GM12878 (cell line): Measurements from ENCODE around the gene ADGRL2. TPM values are rescaled to one million over a fixed set of nuclear protein-coding genes. Genes with fewer than 3 reads are reported as not detected.

Source experiments
- ATAC-seq: fragments of 200-7000 bp; cut with Tn5 transposase; 3 replicates; pipeline ENCODE4 v1.9.1; 2020; ENCODE audit warnings: mild to moderate bottlenecking, moderate library complexity
- BruUV-seq: library from RNA; stranded (reverse); fragments of 400-500 nt; replicated peaks from 2 replicates; lab custom pipeline; 2021; lab: Mats Ljungman, UMichigan
- CTCF ChIA-PET: fragments of 300-600 bp; sonication (Branson Sonifier 250); formaldehyde crosslinking; extraction: SDS; loops from one replicate; lab custom pipeline; 2021; ENCODE audit warnings: inconsistent platforms; lab: Yijun Ruan, JAX
- POLR2A ChIA-PET: fragments of 350-600 bp; formaldehyde crosslinking; extraction: SDS; loops from one replicate; lab custom pipeline; 2021; ENCODE audit warnings: inconsistent platforms; lab: Charles Lee
- RAD21 ChIA-PET: fragments of 300-600 bp; sonication (Branson Sonifier 250); formaldehyde crosslinking; loops from one replicate; lab custom pipeline; 2023; ENCODE audit warnings: antibody characterized with exemption; ENCODE audit not compliant: unreplicated experiment; lab: Charles Lee
- SMC1A ChIA-PET: fragments of 300-600 bp; sonication (Branson Sonifier 250); formaldehyde crosslinking; loops from one replicate; lab custom pipeline; 2023; ENCODE audit not compliant: unreplicated experiment, uncharacterized antibody; lab: Charles Lee
- DNase-seq: peaks from one replicate; pipeline ENCODE4 v3.0.0-alpha.2; 2011; ENCODE audit warnings: low read depth, low spot score
- FAIRE-seq: peaks from 3 replicates; lab custom pipeline; 2011; peaks lifted over from hg19 to GRCh38; lab: Jason Lieb, UNC
- H2AFZ ChIP-seq: 2 replicates; pipeline ENCODE4 v1.6.0; 2011; ENCODE audit warnings: low read depth, low read length, control low read depth; ENCODE audit not compliant: control insufficient read depth
- H3K27ac ChIP-seq: 2 replicates; pipeline ENCODE4 v1.5.1; 2011; ENCODE audit warnings: control low read depth; ENCODE audit not compliant: control insufficient read depth, insufficient read depth
- H3K27me3 ChIP-seq, 2 experiments: replicated peaks in 1 of 2; 2 replicates each; pipeline versions ENCODE4 v1.6.0 to v1.6.1; 2011; ENCODE audit warnings: low read length in 1 of 2; ENCODE audit not compliant: control insufficient read depth in 2 of 2, insufficient read depth in 2 of 2
- H3K36me3 ChIP-seq, 2 experiments: 2 replicates each; pipeline ENCODE4 v1.5.1; 2011; ENCODE audit warnings: low read length in 1 of 2; ENCODE audit not compliant: control insufficient read depth in 2 of 2, insufficient read depth in 2 of 2
- H3K4me1 ChIP-seq: 2 replicates; pipeline ENCODE4 v1.6.1; 2011; ENCODE audit warnings: mild to moderate bottlenecking, low read length, moderate library complexity, mixed read lengths; ENCODE audit not compliant: control insufficient read depth, insufficient read depth
- H3K4me2 ChIP-seq: 2 replicates; pipeline ENCODE4 v1.6.0; 2011; ENCODE audit warnings: control low read depth; ENCODE audit not compliant: control insufficient read depth, insufficient read depth
- H3K4me3 ChIP-seq: fragments of 200-600 bp; sonication (generic); 2 replicates; pipeline ENCODE4 v1.5.1; 2016
- H3K79me2 ChIP-seq: 2 replicates; pipeline ENCODE4 v1.6.0; 2011; ENCODE audit warnings: low read length; ENCODE audit not compliant: control insufficient read depth, insufficient read depth
- H3K9ac ChIP-seq: 2 replicates; pipeline ENCODE4 v1.8.0; 2011; ENCODE audit warnings: low read length, control low read depth, mixed read lengths; ENCODE audit not compliant: control insufficient read depth, insufficient read depth
- H3K9me3 ChIP-seq: replicated peaks from 3 replicates; pipeline ENCODE4 v1.5.1; 2011; ENCODE audit warnings: mild to moderate bottlenecking, low read length; ENCODE audit not compliant: control insufficient read depth, insufficient read depth
- H4K20me1 ChIP-seq: 2 replicates; pipeline ENCODE4 v1.6.0; 2011; ENCODE audit not compliant: control insufficient read depth, insufficient read depth
- BCL11A ChIP-seq: IDR thresholded peaks from 2 replicates; pipeline ENCODE4 v1.6.1; 2011; ENCODE audit warnings: low read depth, low read length
- BCL3 ChIP-seq: IDR thresholded peaks from 2 replicates; pipeline ENCODE4 v1.6.1; 2011; ENCODE audit warnings: borderline replicate concordance, low read depth, mild to moderate bottlenecking, moderate library complexity, low read length; ENCODE audit not compliant: insufficient read depth, poor library complexity, severe bottlenecking
- BHLHE40 ChIP-seq, 2 experiments: fragments of 450-650 bp in 1 of 2; IDR thresholded peaks; 2 replicates each; pipeline ENCODE4 v1.6.1; 2011 to 2017; ENCODE audit warnings: low read depth in 2 of 2, borderline replicate concordance in 1 of 2, improper control_type of control experiment in 1 of 2, low read length in 1 of 2, mild to moderate bottlenecking in 1 of 2
- BRCA1 ChIP-seq: IDR thresholded peaks from 2 replicates; pipeline ENCODE4 v1.6.1; 2011; ENCODE audit warnings: low read depth, low read length, improper control_type of control experiment
- E2F4 ChIP-seq: IDR thresholded peaks from 2 replicates; pipeline ENCODE4 v1.6.1; 2012; ENCODE audit warnings: low read depth, low read length, improper control_type of control experiment
- HCFC1 ChIP-seq: fragments of 150-350 bp; IDR thresholded peaks from 2 replicates; pipeline ENCODE4 v1.6.1; 2014; ENCODE audit warnings: low read length
- KDM1A ChIP-seq: fragments of 200-600 bp; sonication (generic); IDR thresholded peaks from 2 replicates; pipeline ENCODE4 v1.6.1; 2016; ENCODE audit warnings: borderline replicate concordance
- POLR2AphosphoS5 ChIP-seq: IDR thresholded peaks from 2 replicates; pipeline ENCODE4 v1.6.1; 2011; ENCODE audit warnings: mild to moderate bottlenecking, low read length, inconsistent platforms
- TBL1XR1 ChIP-seq: IDR thresholded peaks from 2 replicates; pipeline ENCODE4 v1.6.1; 2012; ENCODE audit warnings: low read depth, low read length, improper control_type of control experiment
- ZBTB40 ChIP-seq: fragments of 450-650 bp; IDR thresholded peaks from 2 replicates; pipeline ENCODE4 v1.6.1; 2016; ENCODE audit warnings: mild to moderate bottlenecking, moderate library complexity, borderline replicate concordance
- ZNF207 ChIP-seq: fragments of 450-650 bp; IDR thresholded peaks from 2 replicates; pipeline ENCODE4 v1.6.1; 2014; ENCODE audit warnings: antibody characterized with exemption, mild to moderate bottlenecking, borderline replicate concordance
- ZNF274 ChIP-seq: IDR thresholded peaks from one replicate; pipeline ENCODE4 v1.8.0; 2011; ENCODE audit not compliant: insufficient read length, insufficient read depth
- ZNF687 ChIP-seq: fragments of 450-650 bp; IDR thresholded peaks from 2 replicates; pipeline ENCODE4 v1.6.1; 2017; ENCODE audit warnings: mild to moderate bottlenecking, moderate library complexity
- WGBS: methylation state at CpG from one replicate; pipeline ENCODE4 v1.1.6; 2016; ENCODE audit warnings: low lambda C conversion rate; ENCODE audit not compliant: insufficient replicate concordance, insufficient coverage; ENCODE audit errors: missing lambda C conversion rate; 5-methylcytosine and 5-hydroxymethylcytosine counted together
- in situ Hi-C: fragments of 300-500 bp; cut with MboI; formaldehyde crosslinking; loops from 9 replicates; pipeline ENCODE4 v1.14.3; 2018; ENCODE audit warnings: mixed read lengths
- intact Hi-C: fragments of 100-400 bp; cut with micrococcal nuclease; formaldehyde crosslinking; loops from one replicate; pipeline ENCODE4 v1.14.2; 2022; ENCODE audit not compliant: unreplicated experiment
- polyA plus RNA-seq, 11 experiments: library from polyadenylated mRNA; depleted of rRNA in 4 of 11; unstranded in 6 of 11; stranded (reverse) in 5 of 11; fragments of >200 nt; fragmentation: Nextera tagmentation in 4 of 11; fragmentation: Illumina TruSeq in 1 of 11; extraction: Ambion mirVana in 4 of 11; extraction: Trizol in 1 of 11; gene quantifications; 1 replicate in 1 of 11; 2 replicates in 10 of 11; pipeline versions ENCODE4 v1.2.1 to v1.2.3, GENCODE V29; 2011 to 2016; ENCODE audit warnings: inconsistent platforms in 2 of 11, missing spikeins in 2 of 11, low read depth in 1 of 11
- total RNA-seq, 4 experiments: library from RNA; depleted of rRNA in 3 of 4; stranded (reverse); fragments of >200 nt in 3 of 4; fragmentation: Illumina TruSeq in 1 of 4; extraction: Trizol in 1 of 4; gene quantifications; 2 replicates each; pipeline versions ENCODE4 v1.2.1 to v1.2.3, GENCODE V29; 2013 to 2021

Gene ADGRL2
- total and polyA plus RNA-seq, 10 of the 15 experiments (the other 5 are each of a cell fraction or from before 2014, with no cell fraction given): 0.03 to 13.6 (median 0.21) TPM

- WGBS: 20% methylated on average over 4 of the region's 4 CpGs
- in situ Hi-C loops: no loop called here
- H3K4me3 ChIP-seq: no peak overlapping the region
- H2AFZ ChIP-seq: no peak overlapping the region
- no peaks in the 10 kb centered on the region for H3K79me2 ChIP-seq
- H3K9ac ChIP-seq: no peak overlapping the region
- ATAC-seq (no peak), FAIRE-seq (no peak), DNase-seq (no peak)
- no peak overlapping the region for H3K4me2 ChIP-seq
- H3K4me1 ChIP-seq: no peaks in the 10 kb centered on the region
- no TSS peak for BruUV-seq
- SMC1A ChIA-PET: interaction anchor here (1.3 to 3.2 kb wide), 2 partner anchors 16 to 34 kb away, joined by 3 to 12 read pairs; no protein-coding TSS in a partner anchor
- intact Hi-C loops: no loop called here
- RAD21 ChIA-PET: interaction anchor here (0.5 to 2.5 kb wide), 3 partner anchors 14 to 180 kb away, joined by 3 to 11 read pairs (median 4); no protein-coding TSS in a partner anchor
- no peaks in the 10 kb centered on the region for H3K27me3 ChIP-seq
- H3K36me3 ChIP-seq: no peaks in the 10 kb centered on the region
- POLR2A ChIA-PET: no interaction called here
- no peaks in the 10 kb centered on the region for H4K20me1 ChIP-seq
- CTCF ChIA-PET: interaction anchor here (1.4 kb wide), 1 partner anchor 15 kb away, joined by 4 read pairs; no protein-coding TSS in a partner anchor
- H3K27ac ChIP-seq: no peak overlapping the region
- no peaks in the 10 kb centered on the region for H3K9me3 ChIP-seq
- TF ChIP-seq BCL3: no peak
- TF ChIP-seq BHLHE40 (IDR thresholded peaks at IDR 0.05; ENCODE audit: borderline replicate concordance in 1 of 2, low read depth in 2 of 2, low read length in 1 of 2): no peak
- TF ChIP-seq HCFC1: no peak
- no peak for TF ChIP-seq TBL1XR1
- no peak for TF ChIP-seq BRCA1
- no peak for TF ChIP-seq ZNF207
- TF ChIP-seq E2F4: no peak
- no peak for TF ChIP-seq BCL11A
- TF ChIP-seq ZBTB40: no peak
- no peak for TF ChIP-seq ZNF687
- no peak for TF ChIP-seq POLR2AphosphoS5
- no peak for TF ChIP-seq KDM1A
- TF ChIP-seq ZNF274: no peak
Measured at GRCh38 chr1:81836007-81836626, 35.4 kb downstream of the ADGRL2 start.
